Esophagus muscularis mucosa (tissue), 3 donors: ENCODE results near the gene LRRC52.

Experiments
- EP300 ChIP-seq: sonication (generic); formaldehyde crosslinking; IDR thresholded peaks from one replicate; pipeline ENCODE4 v1.6.1; 2017; ENCODE audit warnings: antibody characterized with exemption
- TF ChIP-seq, protein P1 (sequence below), 3 experiments: fragments of 200-600 bp in 2 of 3; fragments of 450-650 bp in 1 of 3; sonication (generic) in 2 of 3; IDR thresholded peaks; one replicate each; pipeline ENCODE4 v1.5.1; 2017 to 2019; ENCODE audit warnings: antibody characterized with exemption in 3 of 3, mild to moderate bottlenecking in 2 of 3, moderate library complexity in 1 of 3

DNA sequence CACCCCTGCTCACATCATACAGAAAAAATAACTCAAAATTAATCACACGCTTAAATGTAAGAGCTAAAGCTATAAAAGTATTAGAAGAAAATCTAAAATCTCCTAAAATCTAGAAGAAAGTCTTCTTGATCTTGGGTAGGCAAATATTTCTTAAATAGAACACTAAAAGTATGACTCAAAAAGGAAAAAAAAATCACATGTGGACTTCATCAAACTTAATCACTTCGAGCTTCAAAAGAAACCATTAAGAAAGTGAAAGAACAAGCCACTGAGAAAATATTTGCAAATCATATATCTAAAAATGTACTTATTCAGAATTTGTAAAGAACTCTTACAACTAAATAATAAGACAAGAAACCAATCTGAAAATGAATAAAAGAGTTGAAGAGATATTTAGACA lies 32.7 kb downstream of the LRRC52 start:
- TF ChIP-seq, protein P1, sequence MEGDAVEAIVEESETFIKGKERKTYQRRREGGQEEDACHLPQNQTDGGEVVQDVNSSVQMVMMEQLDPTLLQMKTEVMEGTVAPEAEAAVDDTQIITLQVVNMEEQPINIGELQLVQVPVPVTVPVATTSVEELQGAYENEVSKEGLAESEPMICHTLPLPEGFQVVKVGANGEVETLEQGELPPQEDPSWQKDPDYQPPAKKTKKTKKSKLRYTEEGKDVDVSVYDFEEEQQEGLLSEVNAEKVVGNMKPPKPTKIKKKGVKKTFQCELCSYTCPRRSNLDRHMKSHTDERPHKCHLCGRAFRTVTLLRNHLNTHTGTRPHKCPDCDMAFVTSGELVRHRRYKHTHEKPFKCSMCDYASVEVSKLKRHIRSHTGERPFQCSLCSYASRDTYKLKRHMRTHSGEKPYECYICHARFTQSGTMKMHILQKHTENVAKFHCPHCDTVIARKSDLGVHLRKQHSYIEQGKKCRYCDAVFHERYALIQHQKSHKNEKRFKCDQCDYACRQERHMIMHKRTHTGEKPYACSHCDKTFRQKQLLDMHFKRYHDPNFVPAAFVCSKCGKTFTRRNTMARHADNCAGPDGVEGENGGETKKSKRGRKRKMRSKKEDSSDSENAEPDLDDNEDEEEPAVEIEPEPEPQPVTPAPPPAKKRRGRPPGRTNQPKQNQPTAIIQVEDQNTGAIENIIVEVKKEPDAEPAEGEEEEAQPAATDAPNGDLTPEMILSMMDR (IDR thresholded peaks at IDR 0.05): no peak
- TF ChIP-seq EP300: no peak
